ENCODE measurements around the gene MBNL3. TPM values are rescaled to one million over a fixed set of nuclear protein-coding genes. Genes with fewer than 3 reads are reported as not detected.

The MBNL3 gene
- polyA plus RNA-seq, 1 of the 3 experiments (the other 2 are of a cell fraction) = 0.21 TPM

DNA sequence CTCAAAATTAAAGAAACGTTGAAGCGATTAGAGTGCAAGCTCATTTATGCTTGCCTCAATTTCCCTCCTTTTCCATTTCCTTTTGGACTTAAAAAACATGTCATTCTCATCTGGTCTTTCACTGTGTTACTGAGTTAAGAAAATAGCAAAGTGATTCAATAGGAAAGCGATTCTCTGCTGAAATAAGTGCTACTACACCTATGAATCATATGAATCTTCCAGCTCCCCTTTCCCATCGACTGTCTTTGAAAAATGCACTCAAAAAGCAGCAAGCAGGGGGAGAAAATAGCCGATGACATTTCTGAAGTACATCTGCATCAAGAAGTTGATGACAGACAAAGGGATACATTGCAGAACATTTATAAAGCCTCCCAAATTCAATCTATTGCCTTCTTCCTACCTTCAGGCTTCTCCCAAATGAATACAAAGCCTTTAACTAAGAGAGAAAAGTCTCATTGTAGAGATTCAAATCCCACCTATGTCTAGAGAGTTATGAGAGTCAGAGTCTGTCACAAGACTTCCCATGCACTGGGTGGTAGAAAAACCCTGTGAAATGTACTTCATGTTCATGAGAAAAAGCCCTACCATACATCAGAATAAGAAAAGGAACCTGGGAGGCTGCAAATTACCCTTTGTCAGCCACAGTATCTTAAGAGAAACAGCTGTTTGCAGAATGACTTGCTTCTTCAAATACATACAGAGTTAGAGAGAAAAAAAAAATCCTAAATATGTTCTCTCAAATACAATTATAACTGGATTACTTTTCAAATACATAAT, 78.9 kb downstream of the MBNL3 start:
- TF ChIP-seq GABPA (IDR thresholded peaks at IDR 0.05; ENCODE audit: low read depth) (no peak), REST (IDR thresholded peaks at IDR 0.05; ENCODE audit: low read depth, low read length) (no peak), TAF1 (IDR thresholded peaks at IDR 0.05; ENCODE audit: borderline replicate concordance, low read depth, low read length) (no peak), SIN3A (IDR thresholded peaks at IDR 0.05; ENCODE audit: borderline replicate concordance, low read depth, low read length) (no peak), FOXJ3 (CRISPR knock-in tag; IDR thresholded peaks at IDR 0.05) (no peak), POLR2AphosphoS5 (IDR thresholded peaks at IDR 0.05; ENCODE audit: low read depth, low read length) (no peak), JUND (IDR thresholded peaks at IDR 0.05) (no peak), TEAD4 (IDR thresholded peaks at IDR 0.05; ENCODE audit: borderline replicate concordance, insufficient read depth) (no peak), EZH2phosphoT487 (IDR thresholded peaks at IDR 0.05; ENCODE audit: borderline replicate concordance, low read depth) (no peak), EP300 (IDR thresholded peaks at IDR 0.05; ENCODE audit: borderline replicate concordance in 1 of 2, low read depth in 1 of 2, low read length in 1 of 2) (no peak), RFX5 (IDR thresholded peaks at IDR 0.05; ENCODE audit: low read length) (no peak), YY1 (IDR thresholded peaks at IDR 0.05; ENCODE audit: low read depth) (no peak), CHD2 (IDR thresholded peaks at IDR 0.05; ENCODE audit: low read length, partially characterized antibody) (no peak)
- TF ChIP-seq, protein P1, sequence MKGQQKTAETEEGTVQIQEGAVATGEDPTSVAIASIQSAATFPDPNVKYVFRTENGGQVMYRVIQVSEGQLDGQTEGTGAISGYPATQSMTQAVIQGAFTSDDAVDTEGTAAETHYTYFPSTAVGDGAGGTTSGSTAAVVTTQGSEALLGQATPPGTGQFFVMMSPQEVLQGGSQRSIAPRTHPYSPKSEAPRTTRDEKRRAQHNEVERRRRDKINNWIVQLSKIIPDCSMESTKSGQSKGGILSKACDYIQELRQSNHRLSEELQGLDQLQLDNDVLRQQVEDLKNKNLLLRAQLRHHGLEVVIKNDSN (IDR thresholded peaks at IDR 0.05; ENCODE audit: borderline replicate concordance, low read depth) = no peak
- TF ChIP-seq, protein P2, sequence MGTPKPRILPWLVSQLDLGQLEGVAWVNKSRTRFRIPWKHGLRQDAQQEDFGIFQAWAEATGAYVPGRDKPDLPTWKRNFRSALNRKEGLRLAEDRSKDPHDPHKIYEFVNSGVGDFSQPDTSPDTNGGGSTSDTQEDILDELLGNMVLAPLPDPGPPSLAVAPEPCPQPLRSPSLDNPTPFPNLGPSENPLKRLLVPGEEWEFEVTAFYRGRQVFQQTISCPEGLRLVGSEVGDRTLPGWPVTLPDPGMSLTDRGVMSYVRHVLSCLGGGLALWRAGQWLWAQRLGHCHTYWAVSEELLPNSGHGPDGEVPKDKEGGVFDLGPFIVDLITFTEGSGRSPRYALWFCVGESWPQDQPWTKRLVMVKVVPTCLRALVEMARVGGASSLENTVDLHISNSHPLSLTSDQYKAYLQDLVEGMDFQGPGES (IDR thresholded peaks at IDR 0.05; ENCODE audit: low read depth, low read length) = no peak
- Histone ChIP-seq H3K4me2 (no peak overlapping the region), H3K79me2 (ENCODE audit: insufficient read depth) (no peaks in the 10 kb centered on the region), H3K4me3 (ENCODE audit: low read depth in 2 of 2, low read length in 1 of 2) (no peak overlapping the region), H3K4me1 (ENCODE audit: control insufficient read depth in 1 of 2, insufficient read depth in 2 of 2, low read depth in 1 of 2, low read length in 1 of 2) (no peaks in the 10 kb centered on the region), H2AFZ (ENCODE audit: low read depth) (no peak overlapping the region), H3F3A (replicated peaks; ENCODE audit: insufficient read depth) (no peaks in the 10 kb centered on the region), H3K27me3 (ENCODE audit: insufficient read depth) (peaks cover 12% of the 10 kb centered on the region; the same call in 1 of the 2 replicates), H3K27ac (ENCODE audit: low read depth in 2 of 2, low read length in 1 of 2) (no peak overlapping the region), H3K9me3 (no peaks in the 10 kb centered on the region), H3K9ac (no peak overlapping the region), H4K20me1 (ENCODE audit: insufficient read depth) (no peaks in the 10 kb centered on the region), H3K36me3 (replicated peaks in 1 of 2; ENCODE audit: control insufficient read depth in 1 of 2, insufficient read depth in 2 of 2, low read length in 1 of 2) (no peaks in the 10 kb centered on the region), H3K9me2 (no peaks in the 10 kb centered on the region)
- 41% methylated on average over 5 of the region's 5 CpGs for WGBS (ENCODE audit: low lambda C conversion rate)
- ChIA-PET POLR2A (no interaction called here), CTCF (interaction anchor here (0.6 kb wide), 1 partner anchor 1575 kb away, joined by 4 read pairs; no protein-coding TSS in a partner anchor)
- no peak for DNase-seq
